Muscle of back (tissue), 11 donors: Measurements from ENCODE around the gene LEKR1. TPM values are rescaled to one million over a fixed set of nuclear protein-coding genes. Genes with fewer than 3 reads are reported as not detected.
A peak's percentile ranks its signal among the peaks of the same experiment; 100 is the strongest.

Experiments used
- DNase-seq, 3 donors: peaks; one replicate each; pipeline versions ENCODE4 v3.0.0 to v3.0.0-alpha.2; 2013
- polyA plus RNA-seq, 10 donors: library from polyadenylated mRNA; unstranded; fragments of 120-200 nt; gene quantifications; one replicate each; pipeline ENCODE4 v1.2.1, GENCODE V29; 2013; ENCODE audit not compliant: insufficient read length in 10 of 10

LEKR1 gene
- polyA plus RNA-seq, 10 donors, result 0.18 to 1.2 (median 0.56) TPM

DNA sequence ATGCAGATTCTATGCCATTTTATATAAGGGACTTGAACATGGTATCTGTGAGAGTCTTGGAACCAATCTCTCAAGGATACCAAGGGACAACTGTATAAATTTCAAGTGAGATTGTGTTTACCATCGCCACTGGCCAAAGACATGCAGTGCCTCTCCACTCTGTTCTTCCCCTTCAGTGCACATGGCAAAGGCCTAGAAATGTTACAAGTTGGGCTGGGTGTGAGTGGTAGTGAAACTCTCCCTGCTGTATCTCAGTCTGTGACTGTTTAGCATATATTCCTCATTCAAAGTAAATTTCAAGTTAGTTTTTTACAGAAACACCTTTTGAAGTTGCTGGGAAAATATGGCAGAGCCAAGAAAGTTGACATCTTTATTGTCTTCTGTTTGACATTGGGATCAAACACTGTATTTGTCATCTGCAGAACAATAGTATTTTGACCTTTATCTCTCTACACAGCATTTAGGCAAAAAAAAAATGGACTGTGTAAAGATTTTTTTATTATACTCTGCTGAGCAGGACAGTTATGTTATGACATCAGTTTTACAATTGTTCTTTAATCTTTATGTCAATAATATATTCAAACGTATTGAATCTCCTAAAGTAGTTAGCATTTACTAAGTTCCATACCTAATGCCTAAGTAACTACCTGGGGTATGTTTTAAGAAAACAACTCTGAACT lies 232.4 kb downstream of the LEKR1 start:
- no peak for DNase-seq

DNA sequence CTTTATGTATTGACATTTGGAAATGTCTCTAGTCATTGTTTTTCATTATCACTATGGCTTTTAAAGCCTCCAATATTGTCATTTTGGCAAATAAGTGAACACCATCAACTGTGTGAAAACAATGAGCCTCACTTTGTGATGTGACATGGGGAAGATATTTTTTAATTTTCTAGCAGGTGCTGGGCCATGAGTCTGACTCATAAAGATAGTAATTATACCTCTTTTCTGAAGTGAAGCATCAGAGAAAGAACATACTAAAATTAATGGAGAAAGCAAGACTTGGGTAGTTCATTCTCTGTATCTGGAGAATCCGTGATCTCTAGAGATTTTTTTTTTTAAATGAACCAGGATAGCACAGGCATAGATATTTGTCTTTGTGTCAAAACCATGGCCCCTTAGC lies 233.0 kb downstream of the LEKR1 start:
- no peak for DNase-seq

DNA sequence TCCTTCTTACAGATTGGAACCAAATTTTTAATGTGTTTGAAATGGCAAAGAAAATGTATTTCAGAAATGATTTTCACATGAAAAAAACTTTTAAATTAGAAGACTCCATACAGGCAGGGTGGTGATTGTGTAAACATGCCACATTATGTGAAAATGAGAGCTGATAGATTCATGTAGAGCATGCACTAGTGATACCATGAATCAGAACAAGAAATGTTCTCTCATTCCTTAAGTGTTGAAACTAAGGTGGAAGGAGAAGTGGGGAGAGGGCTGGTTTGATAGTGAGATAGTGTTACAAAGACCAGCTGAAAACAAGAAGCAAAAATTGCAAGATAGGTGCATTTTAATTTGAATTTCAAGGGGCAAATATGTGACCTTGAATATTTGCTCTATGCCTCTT lies 233.5 kb downstream of the LEKR1 start:
- no peak for DNase-seq

DNA sequence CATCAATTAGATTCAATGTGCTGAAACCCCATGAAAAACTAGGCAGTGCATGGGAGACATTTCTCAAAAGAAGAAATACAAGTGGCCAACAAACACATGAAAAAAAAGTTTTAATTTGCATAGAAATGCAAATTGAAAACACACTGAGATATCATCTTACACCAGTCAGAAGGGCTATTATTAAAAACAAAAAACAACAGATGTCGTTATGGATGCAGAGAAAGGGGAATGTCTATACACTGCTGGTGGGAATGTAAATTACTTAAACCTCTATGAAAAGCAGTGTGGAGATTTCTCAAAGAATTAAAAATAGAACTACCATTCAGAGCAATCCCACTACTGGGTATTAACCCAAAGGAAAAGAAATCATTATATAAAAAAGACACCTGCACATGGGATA lies 235.1 kb downstream of the LEKR1 start:
- DNase-seq, result no peak

DNA sequence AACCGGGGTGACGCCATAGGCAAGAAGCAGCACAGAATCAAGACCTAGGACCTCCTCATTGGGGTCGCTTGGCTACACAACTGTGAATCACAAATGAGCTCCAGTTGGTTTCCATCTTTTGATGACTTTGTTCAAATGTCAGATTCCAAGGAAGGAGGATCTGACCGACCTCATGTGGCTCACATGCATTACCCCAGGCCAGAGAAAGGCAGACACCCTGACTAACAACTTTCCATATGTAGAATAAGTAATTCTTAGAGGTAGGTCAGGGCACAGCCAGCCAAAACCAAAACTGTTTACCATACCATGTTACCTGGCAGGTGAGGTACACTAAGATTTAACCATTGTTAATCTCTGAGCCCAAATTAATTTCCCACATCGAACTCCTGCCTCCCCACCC lies 237.3 kb downstream of the LEKR1 start:
- DNase-seq, result no peak

DNA sequence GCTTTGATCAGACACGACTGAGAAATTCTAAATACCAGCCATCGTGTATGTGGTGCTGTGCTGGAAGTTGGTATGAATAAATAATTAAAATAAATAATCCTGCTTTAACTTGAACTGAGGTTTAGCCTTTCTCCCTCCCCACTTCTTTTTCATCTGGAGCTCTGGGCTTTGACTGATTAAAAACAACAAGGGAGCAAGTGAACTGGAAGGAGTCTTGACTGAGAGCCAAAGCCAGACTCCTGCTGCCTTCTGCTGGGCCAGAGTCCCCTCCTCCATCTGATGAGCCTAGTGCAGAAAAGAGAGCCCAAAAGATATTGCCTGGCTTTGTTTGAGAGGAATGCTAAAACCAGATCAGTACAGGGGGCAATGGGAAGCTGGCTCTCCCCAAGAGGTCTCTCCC lies 237.8 kb downstream of the LEKR1 start:
- DNase-seq, result no peak

DNA sequence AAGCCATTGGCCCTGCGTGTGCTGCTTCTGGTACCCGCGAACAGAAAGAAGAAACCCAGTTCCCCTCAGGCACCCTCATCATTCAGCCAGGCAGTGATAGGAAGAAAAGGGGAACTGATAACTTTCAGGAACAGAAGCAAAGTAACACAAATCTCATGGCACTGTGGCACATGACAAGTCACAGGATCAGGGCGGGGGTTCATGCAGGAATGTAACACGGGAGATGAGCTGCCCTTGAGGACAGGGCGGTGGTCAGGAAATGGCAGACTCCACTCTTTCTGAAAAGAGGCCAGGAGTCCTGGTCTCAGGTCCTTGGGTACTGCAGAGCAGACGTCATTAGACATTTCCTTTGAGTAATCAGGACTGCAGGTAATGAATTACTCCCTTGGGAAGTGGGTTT lies 238.2 kb downstream of the LEKR1 start:
- no peak for DNase-seq

DNA sequence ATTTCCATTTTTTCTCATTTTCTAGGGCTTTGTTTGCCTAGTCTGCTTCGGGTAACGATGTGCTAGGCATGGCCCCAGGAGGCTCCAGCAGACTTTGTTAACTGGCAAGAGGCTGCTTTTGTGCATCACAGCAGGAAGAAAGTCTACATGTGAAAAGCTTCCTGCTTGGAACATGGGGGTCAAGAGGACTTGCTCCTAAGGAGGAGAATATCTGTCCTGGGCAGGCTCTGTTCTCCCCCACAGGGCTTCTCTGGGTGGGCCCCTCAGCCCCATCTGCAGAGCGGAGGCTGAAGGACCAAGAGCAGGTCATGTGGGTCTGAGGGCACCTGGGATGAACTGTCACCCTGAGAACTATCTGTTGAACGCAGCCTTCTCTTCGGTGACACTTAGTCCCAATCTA lies 239.0 kb downstream of the LEKR1 start:
- no peak for DNase-seq

DNA sequence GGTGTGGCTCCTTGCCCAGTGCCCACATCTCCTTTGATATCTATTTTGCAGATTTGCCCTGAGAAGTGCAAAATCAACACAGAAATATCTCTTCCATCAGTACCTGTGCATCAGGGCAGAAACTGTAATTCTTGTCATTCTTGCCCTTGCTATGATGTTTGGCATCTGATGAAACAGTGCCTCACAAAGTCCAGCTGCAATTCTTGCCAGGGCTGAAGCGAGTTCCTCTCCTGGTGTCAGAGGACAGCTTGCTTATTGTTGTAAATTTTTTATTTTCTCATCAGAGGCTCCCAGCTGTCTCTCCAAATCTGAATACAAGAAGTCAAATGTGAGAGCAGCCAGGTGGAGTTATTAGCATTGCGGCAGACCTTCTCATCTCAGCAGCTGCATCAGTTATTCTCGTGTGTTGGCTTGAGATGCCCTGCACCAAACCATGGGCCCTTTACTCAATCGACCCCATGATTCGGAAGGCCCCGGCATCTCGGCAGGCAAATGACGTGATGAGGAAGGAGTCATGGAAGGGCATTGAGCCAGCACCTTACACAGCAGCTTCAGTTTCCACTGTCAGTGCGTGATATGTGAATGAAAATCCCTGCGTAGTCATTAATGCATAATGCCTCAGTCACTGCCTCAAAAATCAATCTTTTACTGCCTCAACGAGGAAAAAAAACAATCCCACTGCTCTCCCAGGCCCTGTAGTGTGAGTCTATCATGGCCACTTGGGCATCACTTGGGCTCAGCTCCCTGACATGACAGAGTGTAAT lies 240.4 kb downstream of the LEKR1 start:
- peak; percentile 57 to 74 (median 68) for DNase-seq

DNA sequence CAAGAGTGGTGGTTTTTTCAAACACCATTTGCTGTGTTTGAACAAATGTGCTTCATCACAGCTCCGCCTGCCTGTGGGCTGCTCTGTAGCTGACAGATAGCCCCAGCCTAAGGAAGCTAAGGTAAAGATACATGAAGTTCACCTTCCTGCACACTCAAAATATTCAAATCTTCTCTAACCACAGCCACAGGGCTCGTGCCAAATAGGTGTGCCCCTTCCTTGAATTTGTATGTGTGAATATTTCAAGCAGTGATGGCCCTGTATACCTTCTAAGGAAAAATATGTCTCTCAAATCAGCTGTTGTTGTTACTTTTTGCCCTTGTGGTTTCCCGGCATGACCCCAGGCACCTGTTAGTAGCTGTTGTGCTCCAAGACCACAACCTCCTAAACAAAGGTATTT lies 241.0 kb downstream of the LEKR1 start:
- DNase-seq, result no peak

DNA sequence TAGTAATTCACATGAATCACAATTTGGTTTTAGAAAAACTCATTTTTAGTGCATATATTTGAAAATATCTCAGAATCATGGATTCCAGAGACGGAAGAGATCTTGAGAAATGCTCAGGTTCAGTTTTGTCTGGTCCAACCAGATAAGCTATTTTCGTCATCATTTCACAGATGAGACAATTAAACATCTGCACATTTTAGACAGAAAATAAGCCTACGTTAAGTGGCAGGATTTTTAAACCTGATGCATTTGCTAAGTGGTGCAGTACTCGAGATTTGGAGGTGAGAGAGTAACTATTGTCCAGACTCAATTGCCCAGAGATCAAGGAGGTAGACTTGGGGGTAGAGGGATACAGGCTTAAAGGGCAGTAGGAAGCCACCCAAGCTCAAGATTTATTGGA lies 243.3 kb downstream of the LEKR1 start:
- no peak for DNase-seq

DNA sequence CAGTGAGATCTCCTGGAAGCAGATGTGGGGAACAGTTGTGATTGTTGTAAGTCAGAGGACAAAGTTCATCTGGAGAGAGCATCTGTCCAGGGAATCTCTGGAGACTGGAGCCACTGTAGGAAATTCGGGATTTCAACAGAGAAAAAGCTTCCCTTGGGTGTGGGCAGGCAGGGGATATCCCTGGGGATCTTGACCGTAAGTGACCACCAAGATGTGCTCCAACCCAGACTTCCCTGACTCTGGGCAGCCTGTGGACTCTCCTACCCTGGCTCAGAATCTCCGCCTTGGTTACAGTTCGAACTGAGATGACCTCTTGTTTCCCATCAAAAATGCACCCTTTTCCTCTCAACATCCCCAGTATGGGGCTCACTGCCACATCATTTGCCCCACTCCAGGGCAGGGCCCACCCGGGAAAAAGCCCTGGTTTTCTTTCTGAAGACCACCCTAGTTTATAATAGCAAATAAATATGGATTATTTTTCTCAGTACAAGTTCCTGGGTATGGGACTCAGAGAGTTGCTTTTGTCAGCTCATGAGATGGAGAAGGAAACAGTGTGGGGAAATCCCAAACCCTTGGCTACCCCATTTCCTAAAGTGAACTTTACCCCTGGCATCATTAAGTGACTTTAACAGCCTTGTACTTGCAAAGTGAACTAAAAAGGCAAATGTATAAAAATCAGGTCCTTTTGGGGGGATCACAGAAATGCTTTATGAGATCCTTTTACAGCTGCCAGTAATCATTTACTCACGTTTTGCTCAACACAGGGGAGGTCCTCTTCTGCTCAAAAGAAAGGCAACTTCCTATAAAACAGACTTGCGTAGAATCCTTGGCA lies 243.9 kb downstream of the LEKR1 start:
- no peak for DNase-seq

DNA sequence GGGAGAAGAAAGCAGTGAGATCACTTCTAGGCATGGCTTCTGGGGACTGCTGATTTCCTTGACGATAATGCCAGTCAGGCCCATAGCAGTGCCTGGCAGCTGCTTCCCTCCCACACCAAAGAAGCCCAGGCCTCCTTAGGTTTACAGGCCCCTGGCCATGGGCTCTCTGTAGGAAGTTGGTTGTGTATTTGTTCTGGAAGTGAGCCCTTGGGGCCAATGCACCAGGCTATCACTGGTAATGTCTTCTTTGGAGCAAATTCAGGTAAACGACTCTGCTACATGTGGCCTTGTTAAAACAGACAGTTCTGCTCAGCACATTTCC lies 244.5 kb downstream of the LEKR1 start:
- DNase-seq, result no peak

DNA sequence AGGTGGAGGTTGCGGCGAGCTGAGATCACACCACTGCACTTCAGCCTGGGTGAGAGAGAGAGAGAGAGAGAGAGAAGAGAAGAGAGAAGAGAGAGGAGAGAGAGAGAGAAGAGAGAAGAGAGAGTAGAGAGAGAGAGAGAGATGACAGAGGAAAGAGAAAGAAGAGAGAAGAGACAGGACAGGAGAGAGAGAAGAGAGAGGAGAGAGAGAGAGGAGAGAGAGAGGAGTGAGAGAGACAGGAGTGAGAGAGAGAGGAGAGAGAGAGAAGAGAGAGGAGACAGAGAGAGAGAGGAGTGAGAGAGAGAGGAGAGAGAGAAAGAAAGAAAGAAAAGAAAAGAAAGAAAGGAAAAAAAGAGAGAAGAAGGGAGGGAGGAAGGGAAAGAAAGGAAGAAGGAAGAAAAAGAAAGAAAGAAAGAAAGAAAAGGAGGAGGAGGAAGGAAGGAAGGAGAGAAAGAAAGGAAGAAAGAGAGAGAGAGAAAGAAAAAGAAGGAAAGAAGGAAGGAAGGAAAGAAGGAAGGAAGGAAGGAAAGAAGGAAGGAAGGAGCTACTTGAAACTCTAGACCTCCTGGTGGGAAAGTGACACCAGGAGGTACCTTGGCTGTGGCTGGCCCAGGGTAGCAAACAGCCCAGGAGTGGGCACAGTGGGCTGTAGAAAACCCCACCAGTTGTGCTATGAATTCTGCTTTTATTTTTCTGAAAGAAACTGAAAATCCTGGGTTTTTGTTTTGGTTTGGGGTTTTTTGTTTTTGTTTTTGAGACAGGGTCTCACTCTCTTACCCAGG lies 245.8 kb downstream of the LEKR1 start:
- no peak for DNase-seq

DNA sequence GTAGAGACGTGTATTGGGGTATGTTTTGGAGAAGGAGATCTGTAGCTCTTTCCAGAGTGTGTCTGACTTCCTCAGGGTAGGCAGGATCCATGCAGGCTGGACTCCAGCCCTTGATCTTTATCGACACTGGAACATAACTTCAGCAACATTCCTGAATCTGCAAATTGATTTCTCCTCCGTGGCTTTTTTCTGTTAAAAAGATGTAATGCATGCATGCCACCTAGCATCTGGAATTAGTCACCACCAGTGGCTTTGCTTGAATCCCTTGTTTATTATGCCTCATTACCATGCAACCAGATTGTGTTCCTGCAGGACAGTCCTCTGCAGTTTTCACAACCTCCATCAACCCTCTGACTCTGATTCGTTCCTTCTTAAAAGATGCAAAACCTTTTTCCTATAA lies 247.7 kb downstream of the LEKR1 start:
- DNase-seq, result peak in 1 of 3 donors; percentile 32

DNA sequence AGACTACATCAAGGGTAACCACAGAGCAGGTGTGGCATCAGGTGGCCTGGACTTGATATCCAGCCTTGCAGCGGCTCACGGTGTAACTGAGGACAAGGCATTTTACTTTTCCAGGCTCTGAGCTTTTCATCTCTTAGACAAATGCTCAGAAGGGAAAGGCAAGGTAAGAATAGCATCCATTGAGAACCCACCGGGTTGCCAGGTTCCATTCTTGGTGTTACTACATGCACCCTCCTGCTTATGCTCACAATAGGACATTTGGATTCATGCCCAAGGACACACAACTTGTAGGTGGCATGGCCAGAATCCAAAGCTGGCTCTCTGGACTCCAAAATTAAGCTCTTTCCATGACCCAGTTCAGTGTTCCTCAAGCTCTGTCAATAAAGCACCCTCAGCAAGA lies 248.3 kb downstream of the LEKR1 start:
- no peak for DNase-seq

DNA sequence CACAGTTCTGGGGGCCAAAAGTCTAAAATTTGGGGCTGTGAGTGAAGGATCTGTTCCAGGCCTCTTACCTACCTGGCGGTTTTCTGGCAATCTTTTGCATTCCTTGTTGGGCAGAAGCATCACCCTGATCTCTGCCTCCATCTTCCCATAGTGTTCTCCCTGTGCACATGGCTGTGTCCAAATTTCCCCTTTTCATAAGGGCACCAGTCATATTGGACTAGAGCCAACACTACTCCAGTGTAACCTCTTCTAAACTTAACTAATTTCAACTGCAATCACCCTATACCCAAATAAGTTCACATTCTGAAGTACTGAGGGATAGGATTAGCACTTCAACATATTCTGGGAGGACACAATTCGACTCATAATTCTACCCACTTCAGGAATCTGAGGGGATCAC lies 248.8 kb downstream of the LEKR1 start:
- DNase-seq, result no peak

DNA sequence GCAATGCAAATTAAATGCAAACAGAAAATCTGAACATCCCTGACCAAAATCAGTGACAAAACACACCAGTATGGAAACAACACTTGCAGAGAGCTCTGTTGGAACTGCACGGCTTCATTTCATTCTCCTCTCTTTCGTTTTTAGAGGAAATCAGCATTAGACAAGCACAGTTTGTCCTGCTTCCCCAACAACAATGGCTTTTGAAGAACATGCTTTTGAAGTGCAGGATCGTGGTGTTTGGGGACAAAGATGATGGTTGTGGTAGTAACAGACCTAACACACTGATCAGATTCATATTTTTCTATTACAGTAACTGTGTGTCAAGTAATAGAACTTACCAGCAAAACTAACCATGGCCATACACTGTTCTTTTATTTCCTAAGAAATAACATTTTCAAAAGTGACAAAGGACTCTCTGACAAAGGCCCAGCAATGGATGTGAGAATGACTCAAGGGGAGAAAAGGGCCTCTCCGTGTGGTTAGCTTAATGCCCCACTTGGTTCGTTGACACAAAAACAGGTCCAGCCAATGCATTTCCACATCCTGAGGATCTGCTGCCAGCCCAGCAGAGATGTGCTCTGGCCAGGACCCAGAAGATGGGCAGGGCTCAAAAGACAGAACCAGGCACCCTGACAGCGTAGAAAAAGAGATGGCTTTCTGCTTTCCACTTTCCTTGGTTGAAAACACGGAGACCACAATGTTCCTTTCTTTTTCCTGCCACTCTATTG lies 249.7 kb downstream of the LEKR1 start:
- no peak for DNase-seq

DNA sequence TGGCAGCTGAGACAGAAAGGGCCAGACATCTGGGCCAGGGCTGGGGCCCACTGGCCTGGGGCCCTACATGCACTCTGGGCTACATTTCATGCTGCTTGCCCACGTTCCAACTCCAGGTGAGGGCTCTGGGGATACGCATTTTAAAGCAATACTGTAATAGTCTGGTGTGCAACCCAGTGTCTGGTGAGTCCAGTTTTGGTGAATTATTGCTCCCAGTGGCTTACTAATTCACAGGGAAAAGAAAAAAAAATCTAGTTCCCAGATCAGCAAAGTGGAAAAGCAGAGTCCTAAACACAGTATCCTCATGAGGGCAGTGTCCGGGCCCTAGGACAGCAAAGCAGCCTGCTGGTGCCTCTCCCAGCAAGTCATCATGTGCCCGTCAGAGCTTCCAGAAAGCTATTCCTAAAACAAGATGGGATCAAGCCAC lies 251.4 kb downstream of the LEKR1 start:
- DNase-seq, result peak in 2 of 3 donors; percentile 49 to 78

DNA sequence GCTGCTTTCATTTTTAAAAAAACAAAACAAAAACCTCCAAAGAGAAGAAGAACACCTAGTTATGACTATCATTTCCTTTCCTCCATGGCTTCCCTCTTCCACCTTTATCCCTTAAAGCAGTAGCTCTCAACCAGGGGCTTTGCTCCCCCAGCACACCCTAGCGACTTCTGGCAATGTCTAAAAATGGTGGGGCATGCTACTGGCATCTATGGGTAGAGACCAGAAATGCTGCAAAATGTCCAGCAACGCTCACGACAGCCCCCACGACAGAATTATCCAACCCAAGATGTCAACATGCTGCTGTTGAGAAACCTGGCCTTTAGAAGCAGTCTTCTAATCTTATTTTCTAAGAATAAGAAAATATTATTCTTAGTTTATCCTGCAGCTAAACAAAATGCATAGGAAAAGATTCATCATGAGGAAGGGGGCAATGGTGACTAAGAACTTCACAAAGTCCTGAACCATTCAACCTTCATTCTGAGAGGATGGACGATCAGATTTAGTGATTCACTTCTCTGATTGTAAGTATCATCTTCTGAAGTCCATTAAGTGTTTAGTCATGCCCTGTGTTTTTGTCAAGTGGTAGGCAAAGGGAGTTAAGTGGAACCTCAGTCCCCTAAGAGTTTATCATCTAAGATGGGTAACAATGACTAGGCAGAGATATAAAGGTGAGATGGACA lies 252.1 kb downstream of the LEKR1 start:
- DNase-seq, result no peak

DNA sequence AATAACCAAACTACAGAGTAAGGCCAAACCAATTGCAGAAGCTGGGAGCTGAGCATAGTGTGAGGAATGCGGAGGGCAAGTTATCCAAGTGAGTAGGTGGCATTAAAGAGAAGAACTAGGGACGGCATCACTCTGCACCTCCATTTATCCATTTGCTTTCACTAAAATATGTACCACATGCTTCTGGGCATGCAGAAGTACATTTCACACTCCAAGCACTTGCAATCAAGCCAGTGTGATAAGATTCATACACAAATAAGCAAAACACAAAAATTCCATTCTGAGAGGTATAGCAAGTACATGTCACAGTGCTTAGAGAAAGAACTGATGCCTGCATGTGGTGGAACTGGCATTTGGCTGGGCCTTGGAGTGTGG lies 252.6 kb downstream of the LEKR1 start:
- no peak for DNase-seq
